HG02798 (cell line): ENCODE results near the gene XAB2.

Source experiments
- ATAC-seq: cut with Tn5 transposase; IDR thresholded peaks from one replicate; pipeline ENCODE4 v1.9.1; 2021; ENCODE audit warnings: mild to moderate bottlenecking; ENCODE audit not compliant: unreplicated experiment, poor library complexity

Gene XAB2

GRCh38 chr19:7629347-7630054, at the start of gene XAB2, which contains the start of gene PET100:
TSS of gene XAB2 (minus strand) at chr19:7629545. CDS start at chr19:7629527, 18 bp downstream.
TSS of gene PET100 (plus strand) at chr19:7629793. CDS start at chr19:7629834, 41 bp downstream.
- peak; percentile 92 for ATAC-seq

- no peak for ATAC-seq
These were observed 48.4 kb upstream of the XAB2 start for GRCh38 chr19:7677669-7678311.

- ATAC-seq, result no peak
These were observed 47.5 kb upstream of the XAB2 start, which contains the start of gene MCEMP1 for GRCh38 chr19:7676854-7677253. TSS of gene MCEMP1 (plus strand) at chr19:7677090. CDS start at chr19:7677121, 31 bp downstream.

GRCh38 chr19:7676376-7676775, 47.0 kb upstream of the XAB2 start:
- no peak for ATAC-seq

- ATAC-seq, result no peak
These were observed 45.0 kb upstream of the XAB2 start for GRCh38 chr19:7674010-7675005.

- no peak for ATAC-seq
These were observed 43.2 kb upstream of the XAB2 start for GRCh38 chr19:7672522-7672921.

GRCh38 chr19:7670790-7671189, 41.4 kb upstream of the XAB2 start:
- ATAC-seq, result no peak

GRCh38 chr19:7670150-7670783, 40.9 kb upstream of the XAB2 start:
- no peak for ATAC-seq

GRCh38 chr19:7669641-7670040, 40.3 kb upstream of the XAB2 start:
- ATAC-seq, result no peak

GRCh38 chr19:7668842-7669241, 39.5 kb upstream of the XAB2 start, which contains the start of gene RETN:
TSS of gene RETN (plus strand) at chr19:7669049. CDS start at chr19:7669327, 278 bp downstream.
- ATAC-seq, result no peak

GRCh38 chr19:7665076-7665475, 35.7 kb upstream of the XAB2 start:
- ATAC-seq, result no peak

GRCh38 chr19:7663706-7664105, 34.4 kb upstream of the XAB2 start:
- ATAC-seq, result no peak

GRCh38 chr19:7662657-7663056, 33.3 kb upstream of the XAB2 start:
- no peak for ATAC-seq

- ATAC-seq, result no peak
These were observed 32.6 kb upstream of the XAB2 start for GRCh38 chr19:7661744-7662538.

- peak; percentile 75 for ATAC-seq
These were observed 28.9 kb upstream of the XAB2 start for GRCh38 chr19:7658219-7658686.

GRCh38 chr19:7657131-7657751, 27.9 kb upstream of the XAB2 start:
- no peak for ATAC-seq

GRCh38 chr19:7655581-7655980, 26.2 kb upstream of the XAB2 start:
- no peak for ATAC-seq

- ATAC-seq, result no peak
These were observed 25.1 kb upstream of the XAB2 start for GRCh38 chr19:7654401-7654800.
